Left lobe of liver (tissue), 2 donors: Measurements from ENCODE around the gene CCDC33. TPM values are rescaled to one million over a fixed set of nuclear protein-coding genes. Genes with fewer than 3 reads are reported as not detected.

Experiments
- ATAC-seq: fragments of 200-7000 bp; cut with Tn5 transposase; one replicate; pipeline ENCODE4 v1.9.1; 2020; ENCODE audit warnings: mild to moderate bottlenecking, moderate library complexity
- DNase-seq: peaks from one replicate; pipeline ENCODE4 v3.0.0-alpha.2; 2020; ENCODE audit warnings: low spot score
- total RNA-seq: library from RNA; stranded (reverse); gene quantifications from one replicate; pipeline ENCODE4 v1.2.1, GENCODE V29; 2021
- donor health status: DM: no; HTN: no; CAD: no; lungs with moderate emphysema.
- donor health status: DM: no; HTN: yes; CAD: no.

CCDC33 gene
- total RNA-seq, 1 donor from 2014 or later, result not detected

GRCh38 chr15:74376825-74377581, 140.9 kb downstream of the CCDC33 start:
- DNase-seq (no peak), ATAC-seq (no peak)

- DNase-seq (no peak), ATAC-seq (no peak)
Measured at GRCh38 chr15:74377831-74378766, 142.0 kb downstream of the CCDC33 start.

GRCh38 chr15:74378848-74379247, 142.7 kb downstream of the CCDC33 start:
- ATAC-seq (no peak), DNase-seq (no peak)

- ATAC-seq, result no peak
- no peak for DNase-seq
Measured at GRCh38 chr15:74380361-74381189, 144.4 kb downstream of the CCDC33 start.

GRCh38 chr15:74381190-74381453, 145.0 kb downstream of the CCDC33 start:
- DNase-seq, result no peak
- no peak for ATAC-seq

GRCh38 chr15:74381481-74381880, 145.4 kb downstream of the CCDC33 start:
- DNase-seq, result no peak
- no peak for ATAC-seq

GRCh38 chr15:74382004-74382816, 146.1 kb downstream of the CCDC33 start:
- DNase-seq, result peak; percentile 87

GRCh38 chr15:74383286-74383685, 147.2 kb downstream of the CCDC33 start:
- no peak for DNase-seq

More at GRCh38 chr15:74382004-74382816, 146.1 kb downstream of the CCDC33 start:
- ATAC-seq, result peak; percentile 99

GRCh38 chr15:74383695-74384565, 147.8 kb downstream of the CCDC33 start:
- no peak for DNase-seq

More at GRCh38 chr15:74383286-74383685, 147.2 kb downstream of the CCDC33 start:
- no peak for ATAC-seq

GRCh38 chr15:74384566-74384880, 148.4 kb downstream of the CCDC33 start:
- ATAC-seq (no peak), DNase-seq (no peak)

More at GRCh38 chr15:74383695-74384565, 147.8 kb downstream of the CCDC33 start:
- ATAC-seq, result no peak

GRCh38 chr15:74384881-74385643, 148.9 kb downstream of the CCDC33 start:
- DNase-seq (no peak), ATAC-seq (no peak)

- DNase-seq, result no peak
Measured at GRCh38 chr15:74385733-74386132, 149.6 kb downstream of the CCDC33 start.

More at GRCh38 chr15:74385733-74386132, 149.6 kb downstream of the CCDC33 start:
- no peak for ATAC-seq

Other genes starting within 250 kb of the CCDC33 start
- gene STOML1, start 244.0 kb upstream of the CCDC33 start, total RNA-seq, result 8.1 TPM
- gene PML, start 241.6 kb upstream of the CCDC33 start, total RNA-seq, result 15.5 TPM
- gene GOLGA6A, start 153.8 kb upstream of the CCDC33 start, total RNA-seq, result 1.6 TPM
- gene ISLR2, start 105.7 kb upstream of the CCDC33 start, total RNA-seq, result 0.30 TPM
- gene ISLR, start 62.6 kb upstream of the CCDC33 start, total RNA-seq, result 2.3 TPM
- gene STRA6, start 33.5 kb upstream of the CCDC33 start, total RNA-seq, result not detected
- gene CYP11A1, start 131.3 kb downstream of the CCDC33 start, total RNA-seq, result 3.0 TPM
- gene SEMA7A, start 197.6 kb downstream of the CCDC33 start, total RNA-seq, result 0.53 TPM
- gene UBL7, start 224.8 kb downstream of the CCDC33 start, total RNA-seq, result 15.4 TPM